Ishikawa (cell line): Measurements from ENCODE around the gene DMPK.

Experiments
- CEBPB ChIP-seq: IDR thresholded peaks from 2 replicates; pipeline ENCODE4 v1.6.1; 2012
- EGR1 ChIP-seq: IDR thresholded peaks from 2 replicates; pipeline ENCODE4 v1.6.1; 2012
- EP300 ChIP-seq: IDR thresholded peaks from 2 replicates; pipeline ENCODE4 v1.6.1; 2012; ENCODE audit warnings: borderline replicate concordance
- FOXM1 ChIP-seq: IDR thresholded peaks from 2 replicates; pipeline ENCODE4 v1.6.1; 2012; ENCODE audit warnings: low read depth, borderline replicate concordance
- NFIC ChIP-seq: IDR thresholded peaks from 2 replicates; pipeline ENCODE4 v1.6.1; 2012
- RAD21 ChIP-seq: IDR thresholded peaks from 2 replicates; pipeline ENCODE4 v1.6.1; 2012; ENCODE audit warnings: low read depth
- TAF1 ChIP-seq: IDR thresholded peaks from 2 replicates; pipeline ENCODE4 v1.6.1; 2012; ENCODE audit warnings: low read depth, mild to moderate bottlenecking
- TEAD4 ChIP-seq: IDR thresholded peaks from 2 replicates; pipeline ENCODE4 v1.6.1; 2012
- YY1 ChIP-seq: IDR thresholded peaks from 2 replicates; pipeline ENCODE4 v1.6.1; 2012; ENCODE audit warnings: low read depth
- TF ChIP-seq, protein P1 (sequence below): IDR thresholded peaks from 2 replicates; pipeline ENCODE4 v1.6.1; 2012
- TF ChIP-seq, protein P2 (sequence below): IDR thresholded peaks from 2 replicates; pipeline ENCODE4 v1.6.1; 2012

DNA sequence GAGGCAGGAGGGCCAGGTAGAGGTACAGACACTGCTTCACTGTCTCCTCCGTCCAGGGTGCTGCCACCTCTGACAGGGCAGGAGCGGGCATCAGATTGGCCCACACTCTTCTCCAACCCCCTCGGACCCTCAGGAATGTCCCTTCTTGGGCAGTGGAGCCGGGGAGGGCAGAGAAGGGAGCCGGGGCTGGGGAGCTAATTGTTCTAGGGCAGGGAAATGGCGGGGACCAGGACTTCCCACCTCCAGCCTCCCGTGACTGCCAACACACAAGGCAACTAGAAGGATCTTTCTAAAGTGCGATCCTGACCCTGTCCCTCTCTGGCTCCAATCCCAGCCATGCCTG lies 42.9 kb upstream of the DMPK start:
- TF ChIP-seq FOXM1 (no peak), YY1 (no peak), TEAD4 (no peak), EGR1 (no peak), EP300 (no peak), CEBPB (no peak), RAD21 (no peak), NFIC (no peak), TAF1 (no peak)
- TF ChIP-seq, protein P1, sequence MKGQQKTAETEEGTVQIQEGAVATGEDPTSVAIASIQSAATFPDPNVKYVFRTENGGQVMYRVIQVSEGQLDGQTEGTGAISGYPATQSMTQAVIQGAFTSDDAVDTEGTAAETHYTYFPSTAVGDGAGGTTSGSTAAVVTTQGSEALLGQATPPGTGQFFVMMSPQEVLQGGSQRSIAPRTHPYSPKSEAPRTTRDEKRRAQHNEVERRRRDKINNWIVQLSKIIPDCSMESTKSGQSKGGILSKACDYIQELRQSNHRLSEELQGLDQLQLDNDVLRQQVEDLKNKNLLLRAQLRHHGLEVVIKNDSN, result no peak
- TF ChIP-seq, protein P2, sequence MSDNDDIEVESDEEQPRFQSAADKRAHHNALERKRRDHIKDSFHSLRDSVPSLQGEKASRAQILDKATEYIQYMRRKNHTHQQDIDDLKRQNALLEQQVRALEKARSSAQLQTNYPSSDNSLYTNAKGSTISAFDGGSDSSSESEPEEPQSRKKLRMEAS, result no peak
